ENCODE measurements around the gene TBR1.

DNA sequence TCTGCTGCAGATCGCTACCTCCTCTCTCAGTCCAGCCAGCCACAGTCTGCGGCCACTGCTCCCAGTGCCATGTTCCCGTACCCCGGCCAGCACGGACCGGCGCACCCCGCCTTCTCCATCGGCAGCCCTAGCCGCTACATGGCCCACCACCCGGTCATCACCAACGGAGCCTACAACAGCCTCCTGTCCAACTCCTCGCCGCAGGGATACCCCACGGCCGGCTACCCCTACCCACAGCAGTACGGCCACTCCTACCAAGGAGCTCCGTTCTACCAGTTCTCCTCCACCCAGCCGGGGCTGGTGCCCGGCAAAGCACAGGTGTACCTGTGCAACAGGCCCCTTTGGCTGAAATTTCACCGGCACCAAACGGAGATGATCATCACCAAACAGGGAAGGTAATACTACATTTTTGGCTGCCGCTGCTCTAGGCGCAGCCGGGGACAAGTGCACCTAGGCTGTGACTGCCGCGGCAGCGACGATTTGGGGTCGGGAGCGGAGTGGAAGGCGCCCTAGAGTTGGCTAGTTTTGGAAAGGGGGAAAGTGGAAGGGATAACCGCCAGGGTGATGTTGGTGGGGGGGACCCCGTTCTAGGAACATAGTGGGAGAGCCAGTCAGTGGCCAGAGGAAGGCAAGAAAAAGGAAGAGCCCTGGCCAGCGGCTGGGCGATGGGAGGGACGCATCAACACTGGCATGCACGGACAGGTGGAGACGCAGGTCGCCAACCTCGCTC is 776 bp downstream of the TBR1 start:
- TF ChIP-seq EZH2 (IDR thresholded peaks at IDR 0.05; ENCODE audit: insufficient read depth, poor library complexity, severe bottlenecking): no peak
- TF ChIP-seq EZH2phosphoT487 (IDR thresholded peaks at IDR 0.05; ENCODE audit: insufficient read depth, low read depth): no peak
